GM19395 (cell line): ENCODE measurements around the gene CUL2.
A peak's percentile ranks its signal among the peaks of the same experiment; 100 is the strongest.

Experiments
- ATAC-seq: cut with Tn5 transposase; IDR thresholded peaks from one replicate; pipeline ENCODE4 v1.9.1; 2021; ENCODE audit warnings: mild to moderate bottlenecking, moderate library complexity; ENCODE audit not compliant: unreplicated experiment

The CUL2 gene

DNA sequence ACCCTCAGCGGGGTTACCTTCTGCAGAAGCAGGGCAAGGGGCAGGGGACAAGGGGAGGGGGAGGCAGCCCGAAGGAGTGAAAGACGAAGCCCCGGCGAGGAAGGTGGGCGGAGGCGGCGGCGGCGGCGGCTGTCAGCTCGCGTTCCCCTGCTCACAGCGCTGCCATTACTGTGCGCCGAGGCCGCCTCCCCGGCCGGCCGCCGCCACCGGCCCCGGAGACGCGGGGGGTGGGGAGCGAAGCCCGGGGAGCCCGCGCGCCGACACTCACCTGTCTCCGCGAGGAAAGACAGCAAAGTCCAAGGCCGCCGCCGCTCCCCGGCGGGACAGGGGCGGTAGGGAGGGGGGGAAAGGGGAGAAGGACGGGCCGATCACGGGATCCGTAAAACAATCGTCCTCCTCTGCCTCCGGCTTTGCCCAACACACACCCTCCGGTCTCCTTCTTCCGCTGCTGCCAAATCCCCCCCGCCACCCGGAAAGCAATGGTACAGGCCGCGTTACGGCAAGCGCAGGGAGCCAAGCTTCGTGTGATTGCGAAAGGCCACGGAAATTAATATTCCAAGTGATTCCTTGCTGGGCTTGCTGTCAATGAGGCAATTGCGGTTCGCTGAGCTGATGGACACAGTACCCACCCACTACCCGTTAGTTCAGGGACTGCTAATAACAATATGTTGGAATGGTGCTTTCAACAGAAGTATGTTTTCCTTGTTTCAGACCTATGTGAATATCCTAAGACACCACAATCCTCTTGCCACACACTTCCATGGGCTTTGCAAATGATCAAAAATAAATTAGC, at the start of gene CUL2:
Gene CUL2, minus strand, starts transcription at position 180 of the 793 bp plus-strand sequence. CDS start 19,024 bp downstream, outside the sequence.
- ATAC-seq: peak; percentile 95

DNA sequence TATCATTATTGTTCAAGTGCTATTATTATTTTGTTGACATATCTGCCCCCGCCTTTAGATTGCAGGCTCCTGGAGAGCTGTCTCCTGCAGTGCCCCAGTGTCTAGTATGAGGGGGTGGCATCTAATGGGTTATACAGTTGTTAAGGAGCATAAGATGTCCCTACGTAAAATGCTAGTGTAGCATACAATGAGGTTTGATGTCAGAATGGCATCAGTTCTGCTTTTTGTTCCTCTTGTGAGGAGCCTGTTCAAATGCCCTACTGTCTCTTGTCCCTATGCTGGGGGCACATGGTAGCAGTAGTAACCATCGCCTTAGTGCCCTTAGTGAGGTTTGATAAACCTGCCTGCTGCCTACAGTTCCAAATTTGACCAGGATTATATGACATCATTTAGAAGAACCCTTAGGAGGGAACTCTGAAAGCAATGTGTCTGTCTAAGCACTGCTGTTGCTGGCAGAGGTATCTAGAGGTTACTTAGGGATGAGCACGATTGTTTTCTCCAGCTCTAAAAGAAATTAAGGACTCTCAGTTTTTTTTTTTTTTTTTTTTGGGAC, 46.2 kb upstream of the CUL2 start:
- peak; percentile 58 for ATAC-seq

DNA sequence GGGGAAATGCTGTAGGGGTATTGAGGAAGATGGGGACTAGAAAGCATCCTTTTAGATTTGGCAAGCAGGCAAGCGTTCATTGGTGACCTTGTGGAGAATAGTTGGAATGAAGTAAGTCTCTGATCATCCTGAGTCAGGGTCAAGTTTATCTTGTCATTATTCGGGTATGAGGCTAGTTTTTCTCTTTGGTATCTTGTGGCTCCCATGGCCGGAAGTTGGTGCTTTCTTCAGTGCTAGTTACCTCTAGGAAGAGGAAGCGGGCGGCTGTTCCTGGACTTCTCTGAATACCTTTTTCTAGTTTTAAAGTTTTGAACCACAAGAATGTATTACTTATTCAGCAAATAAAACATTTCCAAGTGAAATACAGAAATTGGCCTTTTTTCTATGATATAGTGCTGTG, 45.7 kb upstream of the CUL2 start:
- no peak for ATAC-seq

DNA sequence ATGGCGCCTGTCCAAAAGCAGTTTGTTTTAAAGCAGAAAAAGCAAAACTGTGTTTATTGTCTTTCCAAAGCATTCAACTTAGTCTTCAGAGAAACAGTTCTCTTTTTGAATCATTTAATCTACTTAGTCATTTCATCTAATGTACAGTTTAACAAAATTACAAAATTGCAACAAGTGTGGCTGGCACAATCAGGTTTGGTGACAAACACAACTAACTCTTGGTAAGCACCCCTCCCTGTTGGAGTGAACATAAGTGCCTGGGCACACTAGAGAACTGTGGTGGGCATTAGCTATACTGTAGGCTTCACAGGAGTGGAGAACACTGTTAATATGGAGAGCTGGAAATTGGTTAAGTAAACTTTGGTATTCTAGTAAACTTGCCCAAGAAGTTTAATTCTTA, 43.4 kb upstream of the CUL2 start:
- no peak for ATAC-seq

DNA sequence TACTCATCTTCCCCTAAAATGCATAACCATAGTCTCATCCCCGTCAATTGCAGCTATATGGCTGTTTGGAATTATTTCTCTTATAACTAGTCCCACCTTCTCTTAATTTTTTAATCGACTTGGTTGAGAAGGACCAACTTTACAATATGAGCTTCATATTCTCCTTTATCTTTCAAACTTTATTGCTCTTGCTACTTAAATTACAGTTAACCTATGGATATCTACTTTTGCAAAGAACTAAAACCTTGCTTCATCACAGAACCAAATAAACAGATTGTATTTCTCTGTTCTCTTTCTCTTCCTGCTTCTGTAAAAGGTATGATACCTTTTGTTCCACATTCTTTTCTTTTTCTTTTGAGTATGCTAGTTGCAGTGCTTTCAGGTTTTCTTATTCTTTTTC, 42.6 kb upstream of the CUL2 start:
- no peak for ATAC-seq

DNA sequence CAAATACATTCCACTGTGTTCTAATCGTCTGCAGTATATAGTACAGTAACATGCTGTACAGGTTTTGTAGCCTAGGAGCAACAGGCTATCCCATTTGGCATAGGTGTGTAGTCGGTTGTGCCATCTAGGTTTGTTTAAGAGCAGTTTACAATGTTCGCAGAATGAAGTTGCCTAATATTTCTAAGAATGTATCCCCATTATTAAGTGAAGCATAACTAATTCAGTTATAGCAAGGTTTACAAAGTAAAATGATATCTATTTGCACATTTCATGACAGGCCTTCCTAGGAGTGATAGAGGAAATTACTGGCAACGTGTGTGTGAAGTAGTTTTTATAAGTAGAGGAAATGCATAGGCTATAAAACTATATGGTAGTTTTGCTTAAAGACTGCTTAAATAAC, 40.5 kb upstream of the CUL2 start:
- ATAC-seq: no peak

DNA sequence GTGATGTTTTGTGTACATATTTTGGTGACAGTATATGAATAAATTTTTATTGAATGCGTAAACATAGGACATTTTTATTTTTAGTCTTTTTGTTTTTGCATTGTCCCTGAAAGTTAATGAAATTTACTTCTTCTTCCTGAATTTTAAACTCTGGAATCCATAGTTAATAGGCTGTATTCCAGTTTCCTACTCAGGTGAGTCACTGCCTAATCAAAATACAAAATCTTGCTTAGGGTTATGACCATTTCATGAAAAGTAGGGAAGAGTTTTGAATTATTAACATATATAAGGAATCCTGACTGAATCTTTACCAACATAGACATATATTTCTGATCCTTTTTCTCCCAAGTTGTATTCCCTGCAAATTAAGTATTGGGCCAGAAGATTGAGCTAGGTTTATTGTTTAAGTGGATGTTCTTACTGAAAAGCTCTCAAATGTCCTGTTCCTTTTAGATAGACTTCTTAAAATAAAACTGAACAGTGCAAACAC, 39.1 kb upstream of the CUL2 start:
- ATAC-seq: no peak

DNA sequence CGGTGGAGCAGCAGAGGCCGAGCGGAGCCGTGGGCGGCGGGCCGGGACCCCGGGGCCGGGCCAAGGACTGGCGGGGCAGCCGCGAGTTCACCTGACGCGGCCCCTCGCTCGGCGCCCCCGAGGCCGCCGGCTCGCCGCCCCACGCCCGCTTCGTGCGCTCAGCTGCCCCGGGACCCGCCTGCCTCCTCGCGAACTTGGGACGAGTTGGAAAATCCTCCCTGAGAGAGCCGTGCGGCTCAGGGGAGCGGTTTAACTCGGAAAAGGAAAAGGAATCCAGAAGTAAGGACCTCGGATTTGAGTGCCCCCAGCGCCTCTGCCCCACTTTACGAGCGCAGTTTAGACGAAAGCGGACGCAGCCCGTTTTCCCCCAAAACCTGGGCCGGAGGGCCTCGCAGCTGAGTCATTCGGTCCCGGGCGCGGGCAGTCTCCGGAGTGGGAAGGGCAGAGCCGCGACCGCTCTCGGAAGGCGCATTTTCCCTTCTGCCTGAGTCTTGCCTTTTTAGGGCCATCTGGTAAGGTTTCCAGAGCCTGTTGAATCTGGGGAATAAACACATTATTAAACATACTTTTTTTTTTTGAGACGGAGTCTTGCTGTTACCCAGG, 37.2 kb upstream of the CUL2 start:
- ATAC-seq: peak; percentile 6

DNA sequence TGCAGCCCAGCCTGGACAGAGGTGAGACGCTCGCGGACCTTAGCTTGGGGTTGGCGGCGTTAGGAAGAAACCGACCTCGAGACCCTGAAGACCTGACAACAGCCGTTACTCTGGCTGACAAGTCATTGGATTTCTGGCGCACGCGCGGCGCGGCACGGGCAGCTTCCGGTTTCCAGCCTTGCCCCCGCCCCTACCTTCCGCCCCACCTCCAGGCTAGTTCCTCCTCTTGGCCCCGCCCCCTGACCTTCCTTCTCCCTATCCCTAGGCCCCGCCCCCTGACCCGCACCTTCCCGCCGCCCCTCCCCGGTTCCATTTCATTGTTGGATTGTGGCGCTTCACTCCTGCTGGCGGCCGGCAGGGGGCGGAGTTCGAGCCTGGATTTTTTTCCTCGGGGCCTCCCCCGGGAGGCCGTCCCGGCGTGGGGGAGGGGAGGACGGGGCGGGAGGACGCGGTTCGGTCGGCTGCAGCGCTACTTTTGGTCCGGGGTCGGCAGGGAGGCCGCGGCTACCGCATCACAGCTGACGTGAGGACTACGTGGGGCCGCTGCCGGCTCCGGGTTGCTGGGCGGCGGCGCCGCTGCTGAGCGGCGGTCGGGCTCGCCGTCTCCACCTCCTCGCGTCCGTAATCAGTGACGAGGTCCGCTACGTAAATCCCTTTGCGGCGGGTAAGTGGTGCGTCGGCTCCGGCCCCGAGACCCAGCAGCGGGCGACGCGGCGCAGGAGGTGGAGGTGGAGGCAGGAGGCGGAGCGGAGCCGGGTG, 36.6 kb upstream of the CUL2 start, which contains the start of gene CREM:
Gene CREM, plus strand, starts transcription at position 317 of the 759 bp plus-strand sequence. CDS start 10,990 bp downstream, outside the sequence.
- peak; percentile 79 for ATAC-seq

DNA sequence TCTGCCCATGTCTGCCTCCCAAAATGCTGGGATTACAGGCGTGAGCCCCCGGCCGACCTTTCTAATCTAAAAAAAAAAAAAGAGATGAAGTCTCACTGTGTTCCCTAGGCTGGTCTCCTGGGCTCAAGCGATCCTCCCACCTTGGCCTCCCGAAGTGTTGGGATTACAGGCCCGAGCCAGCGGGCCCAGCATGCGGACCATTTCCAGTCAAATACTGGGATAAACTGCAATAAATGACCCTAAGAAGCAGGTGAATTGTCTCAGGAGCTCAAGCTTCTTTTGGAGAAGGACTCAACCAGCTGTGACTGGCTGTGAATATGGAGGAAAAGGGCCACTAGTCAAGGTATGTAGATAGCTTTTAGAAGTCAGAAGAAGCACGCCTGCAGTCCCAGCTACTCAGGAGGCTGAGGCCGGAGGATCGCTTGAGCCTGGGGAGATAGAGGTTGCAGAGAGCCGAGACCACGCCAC, 36.0 kb upstream of the CUL2 start:
- ATAC-seq: peak; percentile 9

DNA sequence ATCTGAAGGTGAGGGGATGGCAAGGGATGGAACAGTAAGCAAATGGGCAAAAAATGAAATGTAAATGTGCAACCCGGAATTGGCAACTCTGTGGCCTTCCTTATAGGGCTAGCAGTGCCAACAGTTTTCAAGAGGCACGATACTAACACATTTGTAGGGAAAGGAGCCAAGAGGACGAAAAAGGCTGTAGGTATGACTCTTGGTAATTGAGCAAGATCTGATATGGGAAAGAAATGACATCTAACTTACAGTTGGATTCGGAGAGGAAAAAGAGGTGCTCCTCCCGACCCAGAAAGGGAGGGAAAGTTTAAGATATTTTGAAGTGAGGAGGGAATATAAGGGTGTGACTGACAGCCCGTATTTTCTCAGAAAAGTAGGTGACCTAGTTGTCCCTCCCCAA, 34.4 kb upstream of the CUL2 start:
- no peak for ATAC-seq

DNA sequence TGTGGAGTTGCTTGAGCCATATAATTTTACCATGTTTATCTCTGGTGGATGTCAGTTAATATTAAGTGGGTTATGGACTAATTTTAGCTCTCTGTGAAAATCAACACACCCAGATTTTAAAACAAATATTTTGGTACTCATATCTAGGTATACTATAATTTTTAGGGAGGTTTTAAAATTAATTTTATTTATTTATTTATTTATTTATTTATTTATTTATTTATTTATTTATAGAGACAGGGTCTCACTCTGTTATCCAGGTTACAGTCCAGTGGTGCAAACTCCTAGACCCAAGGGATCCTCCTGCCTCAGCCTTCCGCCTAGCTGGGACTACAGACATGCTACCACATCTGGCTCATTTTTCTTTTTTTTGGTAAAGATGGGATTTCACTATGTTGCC, 29.2 kb upstream of the CUL2 start:
- no peak for ATAC-seq

DNA sequence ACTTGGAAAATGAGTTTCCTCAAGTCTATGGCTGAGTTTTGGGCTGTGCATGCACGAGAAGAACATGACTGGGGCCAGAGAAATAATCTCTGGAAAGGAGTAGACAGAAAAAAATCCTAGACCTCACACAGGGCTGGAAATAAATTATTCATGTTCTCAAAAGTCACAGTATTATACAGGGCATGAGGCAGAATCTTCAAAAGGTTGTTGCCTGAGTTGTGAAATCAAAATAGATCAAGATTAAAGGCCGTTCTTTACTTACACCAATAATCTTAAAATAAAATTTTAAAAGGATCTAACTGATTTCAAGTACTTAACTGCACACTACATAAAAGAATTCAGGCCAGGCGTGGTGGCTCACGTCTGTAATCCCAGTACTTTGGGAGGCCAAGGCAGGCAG, 22.4 kb upstream of the CUL2 start:
- no peak for ATAC-seq

DNA sequence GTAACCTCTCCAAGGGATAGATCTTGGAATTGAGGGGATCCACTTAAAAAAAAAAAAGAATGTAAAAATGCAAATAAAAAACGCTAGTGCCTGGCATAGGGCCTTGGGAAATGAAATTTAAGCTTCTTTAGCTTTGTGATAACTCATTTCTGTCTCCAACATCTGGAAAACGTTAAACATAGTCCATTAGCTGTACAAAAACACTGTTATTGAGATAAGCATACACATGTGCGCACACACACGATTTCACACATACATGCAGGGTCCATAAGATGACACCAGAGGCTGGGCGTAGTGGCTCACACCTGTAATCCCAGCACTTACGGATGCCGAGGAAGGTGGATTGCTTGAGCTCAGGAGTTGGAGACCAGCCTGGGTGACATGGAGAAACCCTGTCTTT, 13.7 kb upstream of the CUL2 start:
- no peak for ATAC-seq

DNA sequence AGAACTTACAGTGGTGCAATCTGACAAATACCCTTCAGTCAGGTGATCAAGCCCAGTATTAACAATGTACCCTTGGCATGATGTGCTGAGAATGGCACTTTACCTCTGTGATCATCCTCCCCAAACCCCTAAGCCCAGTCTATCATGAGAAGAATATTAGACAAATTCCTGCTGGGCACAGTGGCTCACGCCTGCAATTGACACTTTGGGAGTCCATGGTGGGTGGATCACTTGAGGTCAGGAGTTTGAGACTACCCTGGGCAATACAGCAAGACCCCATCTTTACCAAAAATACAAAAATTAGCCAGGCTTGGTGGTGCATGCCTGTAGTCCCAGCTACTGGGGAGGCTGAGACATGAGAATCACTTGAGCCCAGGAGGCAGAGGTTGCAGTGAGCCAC, 7.4 kb upstream of the CUL2 start:
- ATAC-seq: no peak

DNA sequence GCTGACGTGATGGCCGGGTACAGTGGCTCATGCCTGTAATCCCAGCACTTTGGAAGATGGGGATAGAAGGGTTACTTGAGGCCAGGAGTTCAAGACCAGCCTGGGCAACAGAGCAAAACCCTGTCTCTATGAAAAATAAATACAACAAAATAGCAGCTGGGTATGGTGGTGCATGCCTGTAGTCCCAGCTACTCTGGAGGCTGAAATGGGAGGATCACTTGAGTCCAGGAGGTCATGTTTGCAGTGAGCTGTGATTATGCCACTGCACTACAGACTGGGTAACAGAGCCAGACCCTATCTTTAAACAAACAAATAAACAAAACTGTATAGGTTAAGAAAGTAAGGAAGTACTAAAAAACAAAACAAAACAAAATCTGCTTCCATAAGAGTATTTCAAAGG, 6.2 kb upstream of the CUL2 start:
- no peak for ATAC-seq

DNA sequence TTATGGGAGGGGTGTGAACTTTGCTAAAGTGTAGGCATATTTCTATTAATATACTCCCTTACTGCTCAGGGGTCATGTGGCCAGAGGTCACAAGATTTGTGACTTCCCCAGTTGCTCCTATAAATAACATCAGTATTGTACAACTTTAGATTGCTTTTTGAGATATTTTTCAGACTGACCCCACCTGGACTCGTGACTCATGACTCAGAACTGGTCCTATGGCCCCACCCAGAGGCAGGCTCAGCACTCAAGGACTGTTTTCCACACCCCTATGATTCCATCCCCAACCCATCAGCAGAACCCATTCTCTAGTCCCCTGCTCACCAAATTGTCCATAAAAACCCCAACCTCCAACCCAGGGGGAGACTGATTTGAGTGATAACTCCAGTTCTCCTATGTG, 2.7 kb upstream of the CUL2 start:
- ATAC-seq: no peak

DNA sequence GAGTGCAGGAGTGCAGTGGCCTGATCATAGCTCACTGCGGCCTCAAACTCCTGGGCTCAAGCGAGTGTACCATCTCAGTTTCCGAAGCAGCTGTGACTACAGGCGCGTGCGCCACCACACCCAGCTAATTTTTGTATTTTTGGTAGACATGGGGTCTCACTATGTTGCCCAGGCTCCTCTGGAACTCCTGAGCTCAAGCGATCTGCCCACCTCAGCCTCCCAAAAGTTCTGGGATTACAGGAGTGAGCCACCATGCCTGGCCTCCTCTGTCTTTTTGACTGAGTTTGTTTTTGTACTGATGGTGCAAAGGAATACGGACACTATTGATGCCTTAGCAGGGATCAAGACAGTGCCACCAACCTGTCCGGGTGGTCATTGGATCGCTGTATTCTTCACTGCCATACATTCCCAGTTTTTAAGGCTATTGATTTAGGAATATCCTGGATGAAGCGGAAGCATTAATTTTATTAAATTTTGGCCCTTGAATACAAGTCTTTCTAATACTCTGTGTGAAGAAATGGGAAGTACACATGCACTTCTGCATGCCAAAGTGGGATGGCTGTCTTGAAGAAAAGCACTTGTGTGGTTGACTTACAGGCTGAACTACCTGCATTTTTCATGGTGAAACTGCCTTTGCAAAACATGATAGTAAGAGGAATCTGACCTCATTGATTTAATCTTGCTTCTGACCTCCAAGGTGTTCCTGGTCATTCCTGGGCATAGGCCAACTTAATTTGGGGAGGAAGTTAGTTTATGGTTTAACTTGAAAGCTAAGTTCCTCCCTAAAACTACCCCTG, 2.1 kb upstream of the CUL2 start:
- ATAC-seq: no peak

DNA sequence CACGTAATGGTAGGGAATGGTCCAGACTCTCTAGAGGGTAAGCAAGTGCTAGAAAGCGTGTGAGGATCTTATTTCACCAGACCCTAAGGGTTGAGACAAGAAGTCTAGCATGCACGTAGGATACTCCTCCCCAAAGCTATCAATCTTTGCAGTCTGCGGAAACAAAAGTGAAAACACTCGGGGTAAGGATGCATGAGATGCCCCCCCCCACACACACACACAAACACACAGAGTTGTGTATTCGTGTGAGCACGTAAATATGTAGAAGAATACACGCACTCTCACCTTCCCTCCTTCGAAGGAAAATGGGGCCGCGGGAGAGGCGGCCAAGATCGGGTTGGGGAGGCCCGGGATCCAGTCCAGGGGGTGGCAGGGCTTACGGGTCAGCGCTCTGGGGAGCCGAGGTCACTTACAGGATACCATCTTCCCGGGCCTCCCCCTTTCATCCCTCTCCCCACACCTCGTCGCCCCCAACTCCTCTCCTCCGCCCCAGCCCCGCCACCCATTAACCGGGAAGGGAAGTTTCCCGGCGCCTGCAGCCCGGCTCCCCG, 455 bp downstream of the CUL2 start:
- ATAC-seq: peak; percentile 48

DNA sequence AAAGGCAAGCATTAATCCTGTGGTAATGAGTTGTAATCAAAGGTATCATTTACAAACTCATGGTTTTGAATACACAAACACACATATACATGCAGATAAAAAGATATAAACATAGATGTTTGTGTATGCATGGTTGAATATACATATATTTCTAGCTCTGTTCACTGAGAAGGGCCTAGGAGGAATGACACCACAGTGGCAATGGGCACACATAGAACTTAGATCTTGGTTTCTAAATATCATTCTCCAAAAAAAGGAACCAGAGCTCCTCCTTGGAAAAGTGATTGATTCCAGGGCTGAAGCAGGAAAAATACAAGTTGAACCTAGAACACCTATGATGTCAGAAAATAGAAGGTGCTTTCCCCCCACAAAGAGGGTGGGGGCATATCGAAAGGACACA, 6.9 kb downstream of the CUL2 start:
- ATAC-seq: no peak
